HEK293T (cell line): ENCODE data around the gene FRMPD2.

Source experiments
- CTCF ChIA-PET: fragments of 350-600 bp; formaldehyde crosslinking; extraction: SDS; loops from one replicate; lab custom pipeline; 2021; ENCODE audit warnings: antibody characterized with exemption, inconsistent platforms; lab: Yijun Ruan, JAX
- POLR2A ChIA-PET: fragments of 350-600 bp; formaldehyde crosslinking; extraction: SDS; loops from one replicate; lab custom pipeline; 2020; ENCODE audit warnings: antibody characterized with exemption, inconsistent platforms; lab: Yijun Ruan, JAX
- DNase-seq: peaks from one replicate; pipeline ENCODE4 v3.0.0; 2012; ENCODE audit warnings: mixed read lengths; ENCODE audit errors: extremely low spot score
- ARNT ChIP-seq: fragments of 450-650 bp; IDR thresholded peaks from 2 replicates; pipeline ENCODE4 v1.6.1; 2017; ENCODE audit warnings: mild to moderate bottlenecking
- BHLHE40 ChIP-seq: fragments of 450-650 bp; IDR thresholded peaks from 2 replicates; pipeline ENCODE4 v1.6.1; 2016; ENCODE audit warnings: mild to moderate bottlenecking, moderate library complexity, borderline replicate concordance
- CTBP1 ChIP-seq: fragments of 450-650 bp; IDR thresholded peaks from 2 replicates; pipeline ENCODE4 v1.6.1; 2016; ENCODE audit warnings: borderline replicate concordance
- ELF4 ChIP-seq: fragments of 450-650 bp; IDR thresholded peaks from 2 replicates; pipeline ENCODE4 v1.6.1; 2017; ENCODE audit warnings: antibody characterized with exemption
- FOXA1 ChIP-seq: fragments of 450-650 bp; IDR thresholded peaks from 2 replicates; pipeline ENCODE4 v1.6.1; 2016; ENCODE audit warnings: mild to moderate bottlenecking
- FOXK2 ChIP-seq: fragments of 450-650 bp; IDR thresholded peaks from 2 replicates; pipeline ENCODE4 v1.6.1; 2016; ENCODE audit warnings: mild to moderate bottlenecking
- FOXM1 ChIP-seq: fragments of 450-650 bp; IDR thresholded peaks from 2 replicates; pipeline ENCODE4 v1.6.1; 2017; ENCODE audit warnings: mild to moderate bottlenecking, borderline replicate concordance
- HDGF ChIP-seq: fragments of 450-650 bp; IDR thresholded peaks from 2 replicates; pipeline ENCODE4 v1.6.1; 2017; ENCODE audit warnings: antibody characterized with exemption, borderline replicate concordance
- L3MBTL2 ChIP-seq: fragments of 450-650 bp; conservative IDR thresholded peaks from 2 replicates; pipeline ENCODE4 v1.6.1; 2016; ENCODE audit warnings: mild to moderate bottlenecking
- LEF1 ChIP-seq: fragments of 450-650 bp; IDR thresholded peaks from 2 replicates; pipeline ENCODE4 v1.6.1; 2017; ENCODE audit warnings: mild to moderate bottlenecking, borderline replicate concordance
- NFRKB ChIP-seq: fragments of 450-650 bp; IDR thresholded peaks from 2 replicates; pipeline ENCODE4 v1.6.1; 2016; ENCODE audit warnings: mild to moderate bottlenecking, moderate library complexity
- PKNOX1 ChIP-seq: fragments of 450-650 bp; IDR thresholded peaks from 2 replicates; pipeline ENCODE4 v1.6.1; 2016
- SP1 ChIP-seq: fragments of 450-650 bp; IDR thresholded peaks from 2 replicates; pipeline ENCODE4 v1.6.1; 2017
- SUZ12 ChIP-seq: fragments of 450-650 bp; IDR thresholded peaks from 2 replicates; pipeline ENCODE4 v1.6.1; 2016; ENCODE audit warnings: mild to moderate bottlenecking
- TARDBP ChIP-seq: fragments of 450-650 bp; IDR thresholded peaks from 2 replicates; pipeline ENCODE4 v1.6.1; 2016
- ZNF384 ChIP-seq: fragments of 450-650 bp; IDR thresholded peaks from 2 replicates; pipeline ENCODE4 v1.6.1; 2016

The FRMPD2 gene

GRCh38 chr10:48206482-48207250 is 67.8 kb downstream of the FRMPD2 start:
- CTCF ChIA-PET: no interaction called here
- TF ChIP-seq ARNT (no peak), FOXM1 (no peak), FOXA1 (no peak), L3MBTL2 (no peak), BHLHE40 (no peak), FOXK2 (no peak), TARDBP (no peak), LEF1 (no peak), ELF4 (no peak), ZNF384 (no peak), CTBP1 (no peak), HDGF (no peak), PKNOX1 (no peak), NFRKB (no peak), SUZ12 (no peak), SP1 (no peak)
- POLR2A ChIA-PET: no interaction called here
- no peak for DNase-seq

DNA sequence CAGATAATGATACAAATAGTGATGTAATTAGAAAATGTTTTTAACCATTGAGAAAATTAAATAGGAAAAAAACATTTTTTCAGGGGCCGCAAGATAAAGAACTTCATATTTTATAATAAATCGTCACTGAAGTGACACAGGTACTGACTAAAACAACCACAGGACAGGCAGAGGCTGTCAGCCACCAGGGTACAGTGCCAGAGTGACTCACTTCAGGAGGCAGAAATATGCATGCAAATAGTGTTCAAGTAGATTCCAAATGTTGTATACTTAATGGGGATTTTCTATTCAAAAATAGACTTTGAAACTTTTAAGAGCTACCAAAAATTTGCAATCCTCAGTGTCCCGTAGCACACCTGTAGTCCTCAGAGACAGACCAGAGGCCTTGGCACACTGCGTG is 68.6 kb downstream of the FRMPD2 start:
- CTCF ChIA-PET: no interaction called here
- POLR2A ChIA-PET: no interaction called here
- TF ChIP-seq LEF1: no peak
- no peak for TF ChIP-seq FOXM1
- TF ChIP-seq CTBP1: no peak
- TF ChIP-seq FOXK2: no peak
- no peak for TF ChIP-seq ZNF384
- TF ChIP-seq ARNT: no peak
- no peak for TF ChIP-seq TARDBP
- no peak for TF ChIP-seq BHLHE40
- no peak for TF ChIP-seq ELF4
- no peak for TF ChIP-seq NFRKB
- TF ChIP-seq PKNOX1: no peak
- TF ChIP-seq HDGF: no peak
- no peak for TF ChIP-seq SUZ12
- TF ChIP-seq SP1: no peak
- TF ChIP-seq FOXA1: no peak
- TF ChIP-seq L3MBTL2: no peak
- no peak for DNase-seq

DNA sequence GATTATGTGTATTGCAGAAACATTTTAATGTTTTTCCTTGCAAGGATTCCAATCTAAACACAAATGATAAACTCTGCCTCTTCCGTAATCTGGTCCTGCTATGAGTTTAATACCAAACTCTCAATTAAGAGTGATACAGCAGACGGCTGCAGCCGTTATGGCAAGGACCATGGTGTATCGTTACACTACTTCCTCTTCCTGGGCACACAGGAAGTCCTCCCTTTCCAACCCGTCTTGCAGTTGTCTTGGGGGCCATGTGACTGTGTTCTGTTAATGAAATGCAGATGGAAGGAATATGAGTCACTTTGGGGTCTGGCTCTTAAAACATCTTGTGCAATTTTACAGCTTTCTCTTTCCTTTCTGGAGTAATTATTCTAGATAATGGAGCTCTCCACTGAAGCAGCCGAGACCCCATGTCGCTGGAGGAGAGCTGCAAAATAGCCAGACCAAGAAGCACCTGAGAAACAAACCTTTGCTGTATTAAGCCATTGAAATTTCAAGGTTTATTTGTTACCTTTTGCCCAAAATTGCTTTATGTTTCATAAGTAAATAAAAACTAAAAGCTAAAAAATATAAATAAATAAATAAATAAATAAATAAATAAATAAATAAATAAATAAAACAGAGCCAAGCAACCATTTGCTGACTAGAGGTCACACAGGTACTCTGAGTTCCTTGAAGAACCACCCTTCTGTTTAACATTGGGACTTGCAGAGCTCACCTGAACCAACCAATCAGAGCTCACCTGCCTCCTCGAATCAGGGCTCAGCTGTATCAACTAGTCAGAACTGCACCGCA is 74.7 kb downstream of the FRMPD2 start:
- DNase-seq: no peak
- ChIA-PET CTCF (no interaction called here), POLR2A (no interaction called here)
- TF ChIP-seq ZNF384 (no peak), CTBP1 (no peak), SP1 (no peak), FOXM1 (no peak), FOXK2 (no peak), TARDBP (no peak), PKNOX1 (no peak), NFRKB (no peak), L3MBTL2 (no peak), ELF4 (no peak), SUZ12 (no peak), LEF1 (no peak), ARNT (no peak), BHLHE40 (no peak), FOXA1 (no peak), HDGF (no peak)

DNA sequence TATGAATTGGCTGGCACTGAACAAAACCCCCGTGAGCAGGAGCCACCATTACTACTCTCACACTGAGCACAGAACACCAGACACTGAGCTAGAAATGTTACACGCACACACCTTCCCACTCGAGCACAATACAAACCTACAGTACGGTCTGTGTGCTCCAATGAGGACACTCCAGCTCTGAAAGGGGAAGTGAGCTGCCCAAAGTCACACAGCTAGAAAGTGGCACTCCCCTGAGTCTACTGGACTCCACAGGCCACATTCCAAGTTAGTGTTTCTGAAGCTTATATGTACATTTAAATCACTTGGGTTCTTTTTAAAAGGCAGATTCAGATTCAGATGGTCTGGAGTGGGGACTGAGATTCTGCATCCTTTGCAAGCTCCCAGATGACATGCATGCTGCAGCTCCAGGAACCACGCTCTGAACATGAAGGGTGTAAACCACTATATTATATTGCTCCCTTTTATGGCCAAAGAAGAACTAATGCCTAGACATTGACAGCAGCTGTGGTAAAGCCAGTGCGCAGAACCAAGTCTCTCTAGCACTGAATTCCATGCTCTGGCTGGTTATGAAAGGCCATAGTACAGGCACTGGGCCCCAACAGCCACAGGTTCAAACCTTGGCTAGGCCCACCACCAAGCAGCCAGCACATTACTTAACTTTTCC is 77.1 kb downstream of the FRMPD2 start:
- ChIA-PET POLR2A (no interaction called here), CTCF (no interaction called here)
- no peak for DNase-seq
- TF ChIP-seq SP1 (no peak), TARDBP (no peak), SUZ12 (no peak), L3MBTL2 (no peak), ARNT (no peak), ELF4 (no peak), HDGF (no peak), PKNOX1 (no peak), LEF1 (no peak), FOXK2 (no peak), CTBP1 (no peak), ZNF384 (no peak), BHLHE40 (no peak), FOXM1 (no peak), FOXA1 (no peak), NFRKB (no peak)
